Smooth muscle cell of the brain vasculature (primary cell): ENCODE data around the gene MRPS11.
"Not testable (repeated sequence)": the region's sequence is repeated elsewhere in the genome, so short reads cannot be mapped to it uniquely, and the experiment has no call there.

Experiments
- DNase-seq: peaks from one replicate; pipeline ENCODE4 v3.0.0-alpha.2; 2012; ENCODE audit warnings: low read depth, low spot score

Gene MRPS11

DNA sequence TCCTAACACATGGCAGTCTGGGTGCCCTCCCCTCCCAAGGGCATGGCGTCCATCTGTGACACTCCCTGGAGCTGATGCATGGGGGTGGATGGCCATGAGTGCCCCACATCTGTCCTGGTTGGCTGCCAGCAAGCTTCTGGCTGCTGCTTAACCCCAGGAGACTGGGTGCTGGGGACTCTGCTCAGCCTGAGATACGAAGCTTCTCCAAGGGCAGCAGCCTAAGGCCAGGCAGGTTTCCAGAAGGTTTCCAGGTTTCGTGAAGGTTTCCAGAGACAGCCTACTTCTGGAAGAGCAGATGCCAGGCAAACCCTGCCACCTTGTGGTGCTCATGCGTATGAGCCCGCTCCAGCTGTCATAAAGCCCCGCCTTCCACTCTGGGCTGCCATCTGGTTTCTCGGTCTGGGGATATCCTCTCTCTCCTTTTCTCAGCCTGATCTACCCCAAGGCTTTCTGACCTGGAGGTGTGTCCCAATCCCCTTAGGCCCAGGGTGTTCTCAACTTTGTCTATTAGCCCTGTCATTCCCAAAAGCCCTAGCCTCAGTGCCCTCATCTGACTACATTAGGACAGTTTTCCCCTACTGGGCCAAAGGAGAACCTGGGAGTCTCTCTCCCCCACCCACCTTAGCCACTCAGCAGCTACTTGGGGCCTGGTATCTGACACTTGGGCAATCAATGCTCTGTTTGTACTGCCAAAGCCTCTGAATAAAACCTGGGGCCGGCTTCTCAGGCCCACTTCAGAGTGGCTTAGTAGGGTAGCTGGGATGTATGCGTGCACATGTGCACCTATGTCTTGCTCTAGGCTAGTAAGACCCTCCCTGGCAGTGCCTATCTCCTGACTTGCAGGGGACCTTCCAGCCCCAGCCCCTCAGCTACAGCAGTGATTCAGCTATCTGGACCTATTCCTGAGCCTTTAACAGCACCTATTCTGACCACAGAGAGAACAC, 12.4 kb upstream of the MRPS11 start:
- DNase-seq, result no peak

DNA sequence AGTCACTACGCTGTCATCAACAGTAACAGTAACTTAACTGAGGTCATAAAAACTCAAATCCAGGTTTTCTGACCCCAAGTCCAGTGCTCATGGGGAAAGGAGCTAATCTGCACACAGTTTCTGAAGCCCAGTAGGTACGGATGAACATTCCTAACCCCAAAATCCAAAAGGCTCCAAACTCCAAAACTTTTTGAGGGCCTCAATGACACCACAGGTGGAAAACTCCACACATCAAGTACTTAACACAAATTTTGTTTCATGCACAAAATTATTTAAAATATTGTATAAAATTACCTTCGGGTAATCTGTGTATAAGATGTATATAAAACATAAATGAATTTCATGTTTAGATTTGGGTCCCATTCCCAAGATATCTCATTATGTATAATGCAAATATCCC, 10.8 kb upstream of the MRPS11 start:
- no peak for DNase-seq

DNA sequence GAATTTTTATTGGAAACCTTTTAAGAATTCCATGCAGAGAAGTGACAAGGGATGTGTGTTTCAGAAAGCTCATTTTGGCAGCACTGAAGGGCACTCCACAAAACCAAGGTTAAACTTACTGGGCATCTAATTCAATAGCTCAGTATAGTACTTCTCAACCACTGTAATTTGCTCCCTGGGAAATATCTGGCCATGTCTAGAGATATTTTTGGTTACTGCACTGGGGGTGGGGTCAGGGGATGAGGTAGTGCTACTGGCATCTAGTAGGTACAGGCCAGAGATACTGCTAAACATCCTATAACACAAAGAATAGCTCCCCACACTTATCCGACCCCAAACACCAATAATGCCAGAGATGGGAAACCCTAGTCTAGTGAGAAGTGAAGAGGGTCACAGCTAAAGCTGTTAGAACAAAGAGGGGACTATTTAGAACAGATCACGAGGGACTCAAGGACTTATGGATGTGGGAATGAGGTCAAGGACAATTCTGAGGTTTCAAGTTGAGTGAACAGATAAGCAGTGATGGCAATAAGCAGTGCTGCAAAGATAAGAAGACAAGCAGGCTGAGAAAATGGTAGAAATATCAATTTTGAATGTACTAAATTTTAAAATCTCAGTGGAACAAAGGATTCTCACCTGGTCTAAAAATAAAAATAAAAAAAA, 3.5 kb upstream of the MRPS11 start:
- no peak for DNase-seq

DNA sequence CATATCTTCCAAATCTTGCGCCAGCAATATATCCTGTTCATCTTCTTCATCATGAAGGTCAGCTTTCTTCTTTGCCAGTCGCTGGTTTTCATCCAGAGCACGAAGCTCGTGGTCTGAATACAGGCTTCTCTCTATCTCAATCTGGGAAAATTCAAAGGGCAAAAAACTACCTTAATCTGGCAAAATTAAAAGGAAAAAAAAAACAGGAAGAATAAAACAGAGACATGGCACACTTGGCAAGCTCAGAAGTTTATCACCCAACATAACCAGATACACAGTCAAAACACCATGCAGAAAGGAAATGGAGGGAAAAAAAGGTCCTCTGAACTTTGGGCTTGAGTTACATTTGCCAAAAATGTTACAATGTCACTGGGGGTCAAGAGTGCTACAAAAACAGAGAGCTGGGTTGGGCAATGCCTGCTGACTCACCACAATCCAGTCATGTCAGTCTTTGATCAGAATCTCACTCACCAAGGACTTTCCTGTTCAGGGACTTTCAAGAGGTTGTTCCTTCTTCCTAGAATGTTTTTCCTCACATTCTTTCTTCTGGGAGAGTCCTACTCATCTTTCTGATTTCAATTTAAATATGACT, 1.8 kb upstream of the MRPS11 start:
- DNase-seq, result no peak

DNA sequence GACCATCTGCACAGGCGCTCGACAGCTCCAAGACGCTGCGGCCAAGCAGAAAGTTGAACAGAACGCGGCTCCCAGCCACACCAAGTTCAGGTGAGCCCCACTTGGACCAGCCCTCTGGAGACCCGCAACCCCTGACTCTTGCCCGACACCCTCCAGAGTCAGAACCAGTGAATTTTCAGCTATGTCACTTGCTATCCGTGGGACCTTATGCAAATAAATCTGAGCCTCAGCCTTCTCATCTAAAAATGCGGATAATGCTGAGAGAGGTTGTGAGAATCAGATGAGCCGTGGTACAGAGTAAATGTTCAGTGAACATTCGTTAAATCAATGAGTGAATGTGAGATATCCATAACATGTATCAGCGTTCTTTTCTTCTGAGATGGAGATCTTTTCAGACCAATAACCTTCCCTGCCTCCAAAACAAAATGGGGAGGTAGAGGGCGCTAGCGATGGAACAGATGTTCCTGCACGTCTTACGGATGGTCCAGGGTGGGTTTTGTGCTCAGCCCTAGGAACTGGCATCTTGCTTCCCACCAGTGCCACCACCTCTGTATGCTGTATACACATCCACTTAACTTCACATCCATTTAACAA, 524 bp downstream of the MRPS11 start:
- no peak for DNase-seq

DNA sequence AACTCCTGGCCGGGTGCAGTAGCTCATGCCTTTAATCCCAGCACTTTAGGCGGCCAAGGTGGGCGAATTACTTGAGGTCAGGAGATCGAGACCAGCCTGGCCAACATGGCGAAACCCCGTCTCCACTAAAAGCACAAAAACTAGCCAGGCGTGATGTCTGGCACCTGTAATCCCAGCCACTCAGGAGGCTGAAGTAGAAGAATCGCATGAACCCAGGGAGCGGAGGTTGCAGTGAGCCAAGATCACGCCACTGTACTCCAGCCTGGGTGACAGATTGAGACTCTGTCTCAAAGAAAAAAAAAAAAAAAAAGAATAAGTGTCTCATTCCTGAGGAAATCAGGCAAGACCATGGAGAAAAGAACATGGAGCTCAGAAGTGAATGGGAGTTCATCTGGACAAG, 1.2 kb downstream of the MRPS11 start:
- not testable (repeated sequence) for DNase-seq

DNA sequence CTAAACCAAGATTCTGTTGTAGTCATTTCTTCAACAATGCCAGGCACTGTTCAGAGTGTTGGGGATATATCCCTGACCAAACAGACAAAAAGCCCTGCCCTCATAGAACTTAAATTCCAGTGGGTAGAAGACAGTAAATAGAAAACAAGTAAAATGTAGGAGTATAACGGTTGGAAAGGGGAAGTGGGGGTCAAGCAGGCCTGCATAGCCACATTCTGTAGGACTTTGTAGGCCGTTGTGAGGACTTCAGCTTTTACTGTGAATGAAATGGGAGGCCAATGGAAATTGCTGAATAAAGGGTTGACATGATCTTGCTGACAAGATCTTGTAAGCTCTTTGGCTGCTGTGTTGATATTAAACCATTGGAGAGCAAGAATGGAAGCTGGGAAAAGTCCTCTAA, 1.8 kb downstream of the MRPS11 start:
- no peak for DNase-seq

DNA sequence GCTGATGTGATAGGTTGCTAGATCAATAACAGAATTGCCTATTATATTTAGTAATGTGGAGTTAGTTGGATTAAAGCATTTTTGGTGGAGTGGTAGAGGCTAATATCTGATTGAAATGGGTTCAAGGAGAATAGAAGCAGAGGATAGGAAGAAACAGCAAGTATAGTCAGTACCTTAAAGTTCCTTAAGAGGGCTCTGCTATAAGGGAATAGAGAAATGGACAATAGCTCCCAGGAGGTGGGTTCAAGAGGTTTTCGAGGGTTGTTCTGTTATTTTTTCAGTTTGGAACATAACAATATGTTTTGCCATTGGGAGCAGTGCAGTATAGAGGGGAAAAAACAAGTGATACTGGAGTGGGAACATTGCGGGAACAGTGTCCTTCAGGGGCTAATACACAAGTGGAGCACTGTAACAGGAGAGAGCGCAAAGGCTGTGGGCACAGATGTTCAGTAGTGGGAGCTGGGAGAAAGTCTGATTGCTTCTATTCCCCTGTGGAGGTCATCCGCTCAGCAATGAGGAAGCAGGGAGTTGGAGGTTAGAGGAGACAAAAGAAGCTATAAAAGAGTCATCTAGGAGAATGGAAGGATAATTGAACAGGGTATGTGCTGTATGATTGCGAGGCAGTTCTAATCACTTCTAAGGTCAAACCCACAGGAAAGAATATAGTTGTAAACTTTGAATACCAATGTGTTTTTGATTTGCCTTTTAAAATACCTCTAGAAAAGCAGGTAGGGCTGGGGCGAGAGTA, 3.3 kb downstream of the MRPS11 start:
- DNase-seq, result no peak

DNA sequence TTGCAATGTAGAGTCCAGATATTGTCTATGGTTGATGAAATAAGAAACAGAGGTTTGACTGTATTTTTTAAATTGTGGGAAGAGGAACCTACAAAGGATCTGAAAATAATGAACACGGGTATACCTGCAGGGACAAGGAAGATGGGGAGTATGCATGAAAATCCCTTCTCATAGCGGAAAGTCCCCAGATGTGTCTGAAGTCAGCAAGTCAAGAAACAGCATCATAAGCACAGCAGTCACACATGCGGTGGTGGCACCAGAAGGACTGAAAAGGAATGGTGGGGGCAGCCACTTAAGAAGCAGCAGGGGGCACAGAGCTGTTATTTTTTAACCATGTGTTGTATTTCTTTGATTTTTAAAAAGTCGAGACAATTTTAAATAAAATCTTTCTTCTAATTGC, 4.7 kb downstream of the MRPS11 start:
- no peak for DNase-seq

DNA sequence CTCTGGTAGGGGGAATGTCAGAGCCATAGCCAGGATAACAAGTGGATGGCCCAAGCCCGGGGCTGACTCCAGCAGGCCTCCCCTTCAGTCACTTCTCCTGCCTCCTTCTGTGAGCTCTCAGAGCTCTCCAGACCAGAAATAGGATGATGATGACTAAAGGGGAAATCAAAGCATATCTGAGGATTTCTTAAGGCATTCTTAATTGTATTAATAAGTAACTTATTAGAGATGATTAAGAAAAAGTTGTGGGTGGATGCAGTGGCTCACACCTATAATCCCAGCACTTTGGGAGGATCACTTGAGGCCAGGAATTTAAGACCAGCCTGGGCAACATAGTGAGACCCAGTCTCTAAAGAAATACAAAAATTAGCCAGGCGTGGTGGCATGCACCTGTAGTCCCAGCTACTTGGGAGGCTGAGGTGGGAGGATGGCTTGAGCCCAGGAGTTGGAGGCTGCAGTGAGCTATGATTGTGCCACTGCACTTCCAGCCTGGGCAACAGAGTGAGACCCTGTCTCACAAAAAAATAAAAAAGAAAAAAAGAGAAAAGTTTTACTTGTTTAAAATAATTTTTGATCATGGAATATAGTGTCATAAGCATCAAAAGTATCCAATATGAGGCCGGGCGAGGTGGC, 6.3 kb downstream of the MRPS11 start:
- DNase-seq, result not testable (repeated sequence)

DNA sequence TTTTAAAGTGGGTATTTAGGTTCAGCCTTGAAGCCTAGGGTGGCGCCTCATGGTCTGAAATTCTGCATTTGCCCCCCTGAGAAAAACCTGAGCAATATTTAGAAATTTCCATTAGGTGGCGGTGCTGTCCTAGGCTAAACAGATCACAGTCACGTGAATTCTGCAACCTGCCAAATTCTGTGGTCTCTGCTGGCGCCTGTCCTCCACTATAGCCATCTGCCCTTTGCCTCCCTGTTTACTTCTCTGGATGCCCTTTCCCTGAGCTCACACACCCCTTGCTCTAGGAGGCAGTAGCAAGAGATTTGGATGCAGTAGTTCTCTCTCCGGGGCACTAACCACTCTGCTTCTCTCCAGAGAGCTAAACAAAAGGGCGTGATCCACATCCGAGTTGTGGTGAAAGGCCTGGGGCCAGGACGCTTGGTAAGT, 9.1 kb downstream of the MRPS11 start:
- DNase-seq, result no peak

DNA sequence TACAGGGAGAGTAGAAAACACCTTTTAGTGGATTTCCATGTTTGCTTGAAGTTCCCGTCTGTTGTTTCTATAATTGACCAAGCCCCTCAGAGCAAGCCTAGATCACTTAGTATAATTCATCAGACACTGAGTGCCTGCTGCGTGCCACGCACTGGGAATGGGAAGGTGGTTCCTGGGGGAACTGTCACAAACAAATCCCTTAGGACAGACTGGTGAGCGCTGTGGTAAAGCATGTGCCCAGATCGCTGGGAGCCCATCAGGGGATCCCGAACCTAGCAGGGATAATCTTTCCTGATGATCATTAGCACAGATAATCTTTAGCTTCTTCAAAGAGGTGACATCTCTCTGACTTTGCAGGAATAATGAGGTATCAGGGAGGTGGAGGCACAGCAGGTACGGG, 9.6 kb downstream of the MRPS11 start:
- DNase-seq, result no peak

DNA sequence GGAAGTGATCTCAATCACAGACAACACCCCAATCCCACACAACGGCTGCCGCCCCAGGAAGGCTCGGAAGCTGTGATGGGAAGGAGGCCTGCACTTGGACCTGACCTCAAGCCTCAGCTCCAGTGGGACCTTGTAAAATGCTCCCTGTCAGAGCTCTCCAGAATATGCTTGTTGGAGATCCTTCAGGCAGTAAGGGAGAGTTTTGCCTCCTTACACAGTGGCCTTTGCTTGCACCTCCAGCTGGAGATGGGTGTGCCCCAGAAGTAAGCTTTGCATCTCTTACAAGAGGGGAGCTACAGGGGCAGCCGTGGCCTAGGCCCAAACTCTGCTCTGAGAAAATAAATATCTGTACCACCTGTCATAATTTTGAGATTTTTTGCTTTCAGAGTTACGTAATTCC, 10.4 kb downstream of the MRPS11 start:
- no peak for DNase-seq

DNA sequence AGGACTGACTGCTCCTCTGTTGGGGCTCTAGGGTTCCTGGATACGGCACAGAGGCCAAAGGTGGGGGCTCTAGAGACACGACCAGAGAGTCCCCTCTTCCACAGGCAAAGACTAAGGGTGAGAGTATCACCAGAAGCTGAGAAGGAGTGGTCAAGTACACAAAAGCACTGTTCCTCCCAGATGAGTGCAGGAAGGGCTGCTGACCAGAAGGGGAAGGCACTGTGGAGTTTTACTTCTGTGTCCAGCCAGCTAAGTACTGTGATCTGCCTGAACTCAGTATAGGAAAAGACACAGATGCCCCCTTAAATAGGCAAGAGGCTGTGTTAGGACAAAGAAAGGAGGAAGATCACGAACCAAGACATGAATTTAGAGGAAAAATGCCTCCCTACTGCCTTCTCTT, 11.7 kb downstream of the MRPS11 start:
- DNase-seq, result no peak

DNA sequence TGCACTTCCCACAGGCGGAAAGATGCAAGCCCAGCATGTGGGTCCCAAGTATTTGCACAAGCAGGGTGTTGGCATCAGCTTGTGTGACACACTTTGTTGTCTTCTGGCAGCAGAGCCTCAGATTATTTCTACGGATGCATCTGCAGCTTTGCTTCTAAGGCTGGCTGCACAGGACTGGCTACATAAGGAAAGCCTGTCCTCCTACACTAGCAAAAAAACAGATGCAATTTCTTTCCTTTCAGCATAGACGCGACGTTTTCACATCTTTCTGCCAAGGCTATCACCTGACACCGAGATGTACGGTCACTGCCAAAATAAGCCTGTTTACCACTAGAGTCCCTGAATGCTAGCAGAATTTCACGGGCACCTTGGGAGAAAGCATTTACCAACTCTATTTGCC, 13.5 kb downstream of the MRPS11 start:
- DNase-seq, result no peak

DNA sequence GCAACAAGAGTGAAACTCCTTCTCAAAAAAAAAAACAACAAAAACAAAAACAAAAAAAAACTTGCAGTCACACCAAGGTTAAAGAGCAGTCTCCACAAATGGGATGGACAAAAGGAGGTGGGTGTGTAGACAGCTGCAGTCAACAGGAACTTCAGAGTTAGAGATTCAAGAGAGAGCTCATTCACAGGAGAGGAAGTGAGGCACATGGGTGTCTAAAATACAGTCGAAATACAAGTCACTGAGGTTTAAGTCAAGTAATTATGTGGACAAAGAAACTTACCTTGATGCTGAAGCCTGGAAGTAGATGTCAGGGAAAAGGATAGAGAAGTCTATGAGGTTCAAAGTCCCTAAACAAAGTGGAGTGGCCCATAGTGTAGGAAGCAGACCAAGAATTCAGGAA, 14.8 kb downstream of the MRPS11 start:
- no peak for DNase-seq

DNA sequence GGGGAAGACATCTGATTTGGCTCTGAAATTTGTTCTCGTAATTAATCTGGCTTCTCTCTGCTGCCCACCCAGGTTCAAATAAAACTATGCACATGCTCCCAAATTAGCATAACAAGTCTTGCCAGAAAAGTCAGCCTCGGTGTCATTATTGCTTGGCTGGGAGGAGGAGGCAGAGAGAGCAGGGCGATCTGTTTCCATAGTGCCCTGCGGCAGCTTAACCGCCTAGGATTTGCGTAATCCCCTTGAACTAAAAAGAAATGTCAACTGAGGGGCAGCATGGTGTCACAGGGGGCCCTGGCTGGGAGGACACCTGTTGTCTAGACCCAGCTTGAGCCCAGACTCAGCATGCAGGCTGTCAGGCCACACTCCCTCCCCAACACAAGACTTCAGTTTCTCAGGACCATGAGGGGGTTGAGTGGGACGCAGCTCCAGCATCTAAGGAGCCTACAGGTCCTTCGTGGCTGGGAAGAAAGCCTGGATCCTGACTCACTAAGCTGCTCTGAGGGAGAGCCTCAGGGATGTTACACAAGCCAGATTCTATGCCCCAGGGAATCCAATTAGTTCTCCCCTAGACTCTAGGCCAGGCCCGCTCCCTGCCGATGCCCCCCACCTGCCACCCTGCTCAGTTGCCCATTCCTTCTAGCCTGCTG, 17.3 kb downstream of the MRPS11 start:
- no peak for DNase-seq

DNA sequence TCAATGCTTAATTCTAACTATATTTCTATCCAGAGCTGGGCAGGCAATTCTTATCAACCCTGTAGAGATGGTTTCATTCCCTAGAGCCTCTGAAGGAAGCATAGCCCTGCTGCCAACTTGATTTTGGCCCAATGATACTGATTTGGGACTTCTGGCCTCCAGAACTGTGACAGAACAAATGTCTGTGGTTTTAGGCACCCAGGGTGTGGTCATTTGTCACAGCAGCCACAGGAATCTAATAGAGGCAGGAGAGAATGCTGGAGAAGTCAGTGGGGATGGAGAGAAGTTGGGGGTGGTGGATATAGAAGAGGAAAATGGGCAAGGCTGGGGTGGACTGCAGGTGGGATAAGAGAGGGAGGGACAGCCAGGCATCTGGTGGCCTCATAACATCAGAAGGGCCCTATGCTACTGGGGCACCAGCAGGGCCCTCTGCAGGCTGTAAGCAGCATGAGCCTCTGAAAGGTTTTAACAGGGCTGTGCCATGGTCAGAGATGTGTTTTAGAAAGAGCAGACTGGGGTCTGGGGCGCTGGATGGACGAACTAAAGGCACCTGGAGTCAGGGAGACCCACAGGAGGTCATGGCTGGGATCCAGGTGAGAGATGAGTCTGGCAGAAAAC, 19.8 kb downstream of the MRPS11 start:
- no peak for DNase-seq

DNA sequence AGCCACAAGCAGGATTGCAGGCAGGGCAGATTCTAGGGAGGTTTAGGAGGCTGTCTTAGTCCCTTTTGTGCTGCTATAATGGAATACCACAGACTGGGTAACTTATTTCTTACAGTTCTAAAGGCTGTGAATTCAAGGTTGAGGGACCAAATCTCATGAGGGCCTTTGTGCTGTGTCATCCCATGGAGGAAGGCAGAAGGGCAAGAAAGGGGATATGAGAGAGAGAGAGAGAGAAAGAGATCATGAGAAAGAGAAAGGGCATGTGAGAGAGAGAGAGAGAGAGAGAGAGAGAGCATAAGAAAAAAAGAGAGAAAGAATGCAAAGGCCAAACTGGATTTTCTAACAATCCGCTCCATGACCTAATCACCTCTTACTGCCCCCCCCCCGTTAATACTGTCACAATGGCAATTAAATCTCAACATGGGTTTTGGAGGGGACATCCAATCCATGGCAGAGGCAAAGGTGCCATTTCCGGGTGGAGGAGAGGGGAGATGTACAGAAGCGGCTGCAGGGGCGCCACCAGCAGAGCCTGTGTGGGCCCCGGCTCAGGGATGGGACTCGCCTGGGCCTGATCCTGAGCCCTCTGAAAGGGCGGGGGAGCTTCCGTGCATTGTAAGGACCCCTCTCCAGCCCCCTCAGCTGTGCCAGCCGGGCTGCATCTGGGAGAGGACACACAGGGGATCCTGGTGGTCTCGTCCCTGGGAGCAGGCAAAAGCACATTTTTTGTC, 20.5 kb downstream of the MRPS11 start:
- DNase-seq, result no peak
